ENCODE data around the gene MRAS.
"Not testable (repeated sequence)": the region's sequence is repeated elsewhere in the genome, so short reads cannot be mapped to it uniquely, and the experiment has no call there.

The MRAS gene

DNA sequence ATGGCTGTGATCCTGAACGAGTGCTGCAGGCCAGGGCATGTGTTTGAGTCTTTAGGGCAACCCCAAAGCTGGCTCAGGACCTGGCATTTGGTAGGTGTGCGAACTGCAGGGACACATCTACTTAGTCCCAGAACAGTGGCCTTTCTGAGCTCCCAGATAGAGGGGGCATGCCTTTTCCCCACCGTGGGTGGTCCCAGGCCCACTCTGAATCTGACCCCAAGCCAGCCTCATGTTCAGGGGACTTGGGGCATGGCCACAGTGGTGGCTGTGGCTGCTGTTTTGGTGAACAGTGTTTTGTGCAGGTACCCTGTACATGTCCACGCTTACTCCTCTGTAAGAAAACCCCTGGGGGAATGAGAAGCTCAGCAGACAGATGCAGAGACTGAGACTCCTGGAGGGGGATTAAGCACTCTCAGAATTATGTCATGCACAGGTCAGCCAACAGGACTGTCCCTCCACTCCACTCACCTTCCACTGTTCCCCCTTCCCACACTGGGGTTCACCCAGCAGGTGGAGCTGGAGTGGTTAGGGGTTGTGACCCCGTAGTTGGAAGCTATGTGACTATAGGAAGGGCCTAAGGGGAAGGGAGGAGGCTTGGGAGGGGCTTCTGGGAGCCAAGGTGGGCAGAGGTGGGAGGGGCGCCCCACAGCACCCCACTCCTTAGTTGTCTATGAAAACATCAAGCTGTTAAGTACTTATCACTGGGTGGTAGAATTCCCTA, 102.5 kb downstream of the MRAS start:
- H3K4me3 ChIP-seq (ENCODE audit: severe bottlenecking) = no peak overlapping the region
- no peaks in the 10 kb centered on the region for H3K4me1 ChIP-seq (ENCODE audit: insufficient read depth, poor library complexity, severe bottlenecking)
- no peaks in the 10 kb centered on the region for H3K36me3 ChIP-seq (ENCODE audit: low read depth)
- H3K27me3 ChIP-seq (ENCODE audit: insufficient read depth, poor library complexity, severe bottlenecking) = no peaks in the 10 kb centered on the region
- DNase-seq (ENCODE audit: low spot score) (no peak), ATAC-seq (ENCODE audit: low read depth) (no peak; the same call in 2 of the 3 replicates)
- H3K27ac ChIP-seq (ENCODE audit: poor library complexity, severe bottlenecking) = no peak overlapping the region
- TF ChIP-seq, protein P1, sequence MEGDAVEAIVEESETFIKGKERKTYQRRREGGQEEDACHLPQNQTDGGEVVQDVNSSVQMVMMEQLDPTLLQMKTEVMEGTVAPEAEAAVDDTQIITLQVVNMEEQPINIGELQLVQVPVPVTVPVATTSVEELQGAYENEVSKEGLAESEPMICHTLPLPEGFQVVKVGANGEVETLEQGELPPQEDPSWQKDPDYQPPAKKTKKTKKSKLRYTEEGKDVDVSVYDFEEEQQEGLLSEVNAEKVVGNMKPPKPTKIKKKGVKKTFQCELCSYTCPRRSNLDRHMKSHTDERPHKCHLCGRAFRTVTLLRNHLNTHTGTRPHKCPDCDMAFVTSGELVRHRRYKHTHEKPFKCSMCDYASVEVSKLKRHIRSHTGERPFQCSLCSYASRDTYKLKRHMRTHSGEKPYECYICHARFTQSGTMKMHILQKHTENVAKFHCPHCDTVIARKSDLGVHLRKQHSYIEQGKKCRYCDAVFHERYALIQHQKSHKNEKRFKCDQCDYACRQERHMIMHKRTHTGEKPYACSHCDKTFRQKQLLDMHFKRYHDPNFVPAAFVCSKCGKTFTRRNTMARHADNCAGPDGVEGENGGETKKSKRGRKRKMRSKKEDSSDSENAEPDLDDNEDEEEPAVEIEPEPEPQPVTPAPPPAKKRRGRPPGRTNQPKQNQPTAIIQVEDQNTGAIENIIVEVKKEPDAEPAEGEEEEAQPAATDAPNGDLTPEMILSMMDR (IDR thresholded peaks at IDR 0.05; ENCODE audit: poor library complexity, severe bottlenecking) = no peak
- no peaks in the 10 kb centered on the region for H3K9me3 ChIP-seq (ENCODE audit: severe bottlenecking)

DNA sequence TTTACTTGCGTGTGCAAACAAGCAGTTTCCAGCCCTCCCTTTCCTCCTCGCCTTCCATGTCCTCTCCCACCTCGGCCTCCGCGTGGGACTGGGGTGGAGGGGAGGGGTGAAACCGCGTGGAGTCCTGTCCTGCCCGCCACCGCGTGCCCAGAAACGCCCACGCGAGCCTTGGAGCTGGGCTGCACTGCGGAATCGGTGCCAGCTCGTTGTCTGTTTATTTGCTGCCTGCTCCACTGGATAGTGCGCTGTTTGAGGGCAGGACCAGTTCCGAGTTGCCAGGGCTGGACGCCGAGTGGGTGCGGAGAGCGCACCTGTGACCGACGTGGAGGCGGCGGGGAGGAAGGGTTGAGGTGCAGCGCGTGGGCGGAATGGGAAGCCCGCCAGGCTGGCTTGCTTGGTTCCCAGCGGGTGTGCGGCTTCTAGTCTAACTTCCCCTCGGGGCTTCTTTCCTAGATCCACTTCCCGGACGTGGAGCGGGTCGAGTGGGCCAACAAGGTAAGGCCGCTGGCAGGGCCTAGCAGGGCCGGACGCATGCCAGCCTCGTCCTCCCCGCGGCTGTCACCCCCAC, 103.3 kb downstream of the MRAS start:
- no peaks in the 10 kb centered on the region for H3K4me1 ChIP-seq (ENCODE audit: insufficient read depth, poor library complexity, severe bottlenecking)
- no peak overlapping the region for H3K4me3 ChIP-seq (ENCODE audit: severe bottlenecking)
- no peaks in the 10 kb centered on the region for H3K27me3 ChIP-seq (ENCODE audit: insufficient read depth, poor library complexity, severe bottlenecking)
- no peaks in the 10 kb centered on the region for H3K36me3 ChIP-seq (ENCODE audit: low read depth)
- DNase-seq (ENCODE audit: low spot score) (no peak), ATAC-seq (ENCODE audit: low read depth) (no peak)
- TF ChIP-seq, protein P1 (IDR thresholded peaks at IDR 0.05; ENCODE audit: poor library complexity, severe bottlenecking) = no peak
- H3K9me3 ChIP-seq (ENCODE audit: severe bottlenecking) = no peaks in the 10 kb centered on the region
- H3K27ac ChIP-seq (ENCODE audit: poor library complexity, severe bottlenecking) = no peak overlapping the region

DNA sequence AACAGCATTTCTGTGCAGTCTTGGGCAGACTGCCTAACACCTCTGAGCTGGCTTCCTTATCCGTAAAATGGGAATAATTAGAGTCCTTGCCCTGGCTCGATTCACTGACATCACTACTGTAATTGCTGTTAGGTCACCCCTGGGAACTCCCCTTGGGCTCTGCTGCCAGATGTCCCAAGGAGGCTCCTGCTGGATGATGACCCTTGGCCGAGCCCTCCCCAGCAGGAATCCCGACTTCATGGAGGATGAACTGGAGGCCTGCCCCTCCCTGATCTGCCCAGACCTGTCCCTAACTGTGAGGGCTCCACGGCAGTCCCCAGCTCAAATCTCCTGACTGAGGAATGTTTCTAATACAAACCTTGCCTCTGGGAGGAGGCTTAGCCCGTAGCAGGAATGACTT, 104.1 kb downstream of the MRAS start:
- no peaks in the 10 kb centered on the region for H3K27me3 ChIP-seq (ENCODE audit: insufficient read depth, poor library complexity, severe bottlenecking)
- no peaks in the 10 kb centered on the region for H3K36me3 ChIP-seq (ENCODE audit: low read depth)
- no peak overlapping the region for H3K4me3 ChIP-seq (ENCODE audit: severe bottlenecking)
- H3K27ac ChIP-seq (ENCODE audit: poor library complexity, severe bottlenecking) = no peak overlapping the region
- ATAC-seq (ENCODE audit: low read depth) = no peak
- no peaks in the 10 kb centered on the region for H3K4me1 ChIP-seq (ENCODE audit: insufficient read depth, poor library complexity, severe bottlenecking)
- no peak for DNase-seq (ENCODE audit: low spot score)
- TF ChIP-seq, protein P1 (IDR thresholded peaks at IDR 0.05; ENCODE audit: poor library complexity, severe bottlenecking) = no peak
- H3K9me3 ChIP-seq (ENCODE audit: severe bottlenecking) = no peaks in the 10 kb centered on the region

DNA sequence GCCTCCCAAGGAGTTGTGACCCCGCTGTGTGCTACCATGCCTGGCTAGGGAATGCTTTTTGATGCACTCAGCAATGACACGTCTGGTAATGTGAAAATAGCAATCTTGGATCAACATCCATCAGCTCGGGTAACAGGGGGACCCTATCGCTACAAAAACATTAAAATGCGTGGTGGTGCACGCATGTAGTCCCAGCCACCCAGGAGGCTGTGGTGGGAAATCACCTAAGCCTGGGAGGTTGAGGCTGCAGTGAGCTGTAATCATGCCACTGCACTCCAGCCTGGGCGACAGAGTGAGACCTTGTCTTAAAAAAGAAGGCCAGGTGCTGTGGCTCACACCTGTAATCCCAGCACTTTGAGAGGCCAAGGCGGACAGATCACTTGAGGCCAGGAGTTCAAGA, 105.6 kb downstream of the MRAS start:
- H3K27ac ChIP-seq (ENCODE audit: poor library complexity, severe bottlenecking); H3K27me3 ChIP-seq (ENCODE audit: insufficient read depth, poor library complexity, severe bottlenecking); H3K9me3 ChIP-seq (ENCODE audit: severe bottlenecking); DNase-seq (ENCODE audit: low spot score); H3K4me3 ChIP-seq (ENCODE audit: severe bottlenecking); H3K4me1 ChIP-seq (ENCODE audit: insufficient read depth, poor library complexity, severe bottlenecking); H3K36me3 ChIP-seq (ENCODE audit: low read depth); ATAC-seq (ENCODE audit: low read depth): not testable (repeated sequence)
